HepG2 (cell line): ENCODE measurements around the gene LRATD1. TPM values are rescaled to one million over a fixed set of nuclear protein-coding genes. Genes with fewer than 3 reads are reported as not detected.

Source experiments
- KDM5B ChIP-seq: sonication (generic); formaldehyde crosslinking; IDR thresholded peaks from 2 replicates; pipeline ENCODE4 v1.4.0; 2020; ENCODE audit warnings: missing genetic modification reagents, mild to moderate bottlenecking, borderline replicate concordance
- KLF9 ChIP-seq: IDR thresholded peaks from 2 replicates; pipeline ENCODE4 v1.6.1; 2016; ENCODE audit warnings: low read depth
- NCOA5 ChIP-seq: sonication (generic); formaldehyde crosslinking; IDR thresholded peaks from 2 replicates; pipeline ENCODE4 v1.4.0; 2020; ENCODE audit warnings: missing genetic modification reagents
- RNF219 ChIP-seq: sonication (generic); formaldehyde crosslinking; IDR thresholded peaks from 2 replicates; pipeline ENCODE4 v1.5.0; 2020; ENCODE audit warnings: mild to moderate bottlenecking, missing genetic modification reagents
- SMARCC2 ChIP-seq: fragments of 450-650 bp; IDR thresholded peaks from 2 replicates; pipeline ENCODE4 v1.6.1; 2017; ENCODE audit warnings: antibody characterized with exemption, mild to moderate bottlenecking
- ZIK1 ChIP-seq: sonication (generic); formaldehyde crosslinking; IDR thresholded peaks from 2 replicates; pipeline ENCODE4 v1.5.0; 2020; ENCODE audit warnings: mild to moderate bottlenecking, low read depth, missing genetic modification reagents, borderline replicate concordance
- ZNF589 ChIP-seq: sonication (generic); formaldehyde crosslinking; conservative IDR thresholded peaks from 2 replicates; pipeline ENCODE4 v1.8.0; 2022; ENCODE audit warnings: mild to moderate bottlenecking, moderate library complexity, missing genetic modification reagents
- ZNF83 ChIP-seq: sonication (generic); formaldehyde crosslinking; IDR thresholded peaks from 2 replicates; pipeline ENCODE4 v1.4.0; 2020; ENCODE audit warnings: missing genetic modification reagents, mild to moderate bottlenecking, borderline replicate concordance
- polyA plus RNA-seq, 8 experiments: library from polyadenylated mRNA; depleted of rRNA in 3 of 8; stranded (reverse) in 7 of 8; unstranded in 1 of 8; fragments of >200 nt; fragmentation: Illumina TruSeq in 4 of 8; extraction: Trizol in 4 of 8; gene quantifications; 2 replicates each; pipeline versions ENCODE4 v1.2.1 to v1.2.3, GENCODE V29; 2011 to 2016; ENCODE audit warnings: low read depth in 4 of 8, missing spikeins in 1 of 8, mixed read lengths in 1 of 8; ENCODE audit not compliant: insufficient read depth in 1 of 8
- total RNA-seq, 5 experiments: library from RNA; depleted of rRNA; stranded (reverse); fragments of >200 nt; fragmentation: Illumina TruSeq; extraction: Trizol; gene quantifications; 2 replicates each; pipeline ENCODE4 v1.2.3, GENCODE V29; 2016; ENCODE audit warnings: low read depth in 1 of 5
- TF ChIP-seq, protein P1 (sequence below): sonication (generic); formaldehyde crosslinking; IDR thresholded peaks from 2 replicates; pipeline ENCODE4 v1.4.0; 2020; ENCODE audit warnings: mild to moderate bottlenecking, missing genetic modification reagents, borderline replicate concordance
- TF ChIP-seq, protein P2 (sequence below): sonication (generic); formaldehyde crosslinking; IDR thresholded peaks from 2 replicates; pipeline ENCODE4 v1.4.0; 2020; ENCODE audit warnings: missing genetic modification reagents, mild to moderate bottlenecking, borderline replicate concordance
- TF ChIP-seq, protein P3 (sequence below): sonication (generic); formaldehyde crosslinking; IDR thresholded peaks from 2 replicates; pipeline ENCODE4 v1.9.0; 2021; ENCODE audit warnings: missing genetic modification reagents, borderline replicate concordance

The LRATD1 gene
- total and polyA plus RNA-seq, 2 of the 13 experiments (the other 11 are each of a cell fraction or from before 2014, with no cell fraction given) = 0.07 TPM; not detected in 1

DNA sequence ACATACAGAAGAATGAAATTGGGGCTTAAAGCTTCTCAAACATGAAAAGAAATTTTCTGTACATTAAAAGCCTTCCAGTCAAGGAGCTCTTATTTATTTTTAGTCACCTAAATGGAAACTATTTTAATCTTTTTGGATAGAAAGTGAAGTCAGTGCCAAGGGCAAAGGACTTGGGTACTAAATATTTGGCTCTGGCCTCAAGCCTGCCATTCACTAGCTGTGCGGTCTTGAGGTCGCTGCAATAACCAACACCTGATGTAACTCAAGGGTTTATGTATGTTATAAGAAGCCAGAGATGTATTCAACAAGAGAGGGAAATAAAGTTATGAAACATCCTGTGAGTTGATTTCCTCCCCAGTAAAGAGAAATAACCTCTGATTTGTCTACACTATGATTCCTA lies 49.5 kb upstream of the LRATD1 start (continued):
- TF ChIP-seq, protein P1, sequence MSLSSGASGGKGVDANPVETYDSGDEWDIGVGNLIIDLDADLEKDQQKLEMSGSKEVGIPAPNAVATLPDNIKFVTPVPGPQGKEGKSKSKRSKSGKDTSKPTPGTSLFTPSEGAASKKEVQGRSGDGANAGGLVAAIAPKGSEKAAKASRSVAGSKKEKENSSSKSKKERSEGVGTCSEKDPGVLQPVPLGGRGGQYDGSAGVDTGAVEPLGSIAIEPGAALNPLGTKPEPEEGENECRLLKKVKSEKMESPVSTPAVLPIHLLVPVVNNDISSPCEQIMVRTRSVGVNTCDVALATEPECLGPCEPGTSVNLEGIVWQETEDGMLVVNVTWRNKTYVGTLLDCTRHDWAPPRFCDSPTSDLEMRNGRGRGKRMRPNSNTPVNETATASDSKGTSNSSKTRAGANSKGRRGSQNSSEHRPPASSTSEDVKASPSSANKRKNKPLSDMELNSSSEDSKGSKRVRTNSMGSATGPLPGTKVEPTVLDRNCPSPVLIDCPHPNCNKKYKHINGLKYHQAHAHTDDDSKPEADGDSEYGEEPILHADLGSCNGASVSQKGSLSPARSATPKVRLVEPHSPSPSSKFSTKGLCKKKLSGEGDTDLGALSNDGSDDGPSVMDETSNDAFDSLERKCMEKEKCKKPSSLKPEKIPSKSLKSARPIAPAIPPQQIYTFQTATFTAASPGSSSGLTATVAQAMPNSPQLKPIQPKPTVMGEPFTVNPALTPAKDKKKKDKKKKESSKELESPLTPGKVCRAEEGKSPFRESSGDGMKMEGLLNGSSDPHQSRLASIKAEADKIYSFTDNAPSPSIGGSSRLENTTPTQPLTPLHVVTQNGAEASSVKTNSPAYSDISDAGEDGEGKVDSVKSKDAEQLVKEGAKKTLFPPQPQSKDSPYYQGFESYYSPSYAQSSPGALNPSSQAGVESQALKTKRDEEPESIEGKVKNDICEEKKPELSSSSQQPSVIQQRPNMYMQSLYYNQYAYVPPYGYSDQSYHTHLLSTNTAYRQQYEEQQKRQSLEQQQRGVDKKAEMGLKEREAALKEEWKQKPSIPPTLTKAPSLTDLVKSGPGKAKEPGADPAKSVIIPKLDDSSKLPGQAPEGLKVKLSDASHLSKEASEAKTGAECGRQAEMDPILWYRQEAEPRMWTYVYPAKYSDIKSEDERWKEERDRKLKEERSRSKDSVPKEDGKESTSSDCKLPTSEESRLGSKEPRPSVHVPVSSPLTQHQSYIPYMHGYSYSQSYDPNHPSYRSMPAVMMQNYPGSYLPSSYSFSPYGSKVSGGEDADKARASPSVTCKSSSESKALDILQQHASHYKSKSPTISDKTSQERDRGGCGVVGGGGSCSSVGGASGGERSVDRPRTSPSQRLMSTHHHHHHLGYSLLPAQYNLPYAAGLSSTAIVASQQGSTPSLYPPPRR (CRISPR knock-in tag) = no peak
- TF ChIP-seq, protein P2, sequence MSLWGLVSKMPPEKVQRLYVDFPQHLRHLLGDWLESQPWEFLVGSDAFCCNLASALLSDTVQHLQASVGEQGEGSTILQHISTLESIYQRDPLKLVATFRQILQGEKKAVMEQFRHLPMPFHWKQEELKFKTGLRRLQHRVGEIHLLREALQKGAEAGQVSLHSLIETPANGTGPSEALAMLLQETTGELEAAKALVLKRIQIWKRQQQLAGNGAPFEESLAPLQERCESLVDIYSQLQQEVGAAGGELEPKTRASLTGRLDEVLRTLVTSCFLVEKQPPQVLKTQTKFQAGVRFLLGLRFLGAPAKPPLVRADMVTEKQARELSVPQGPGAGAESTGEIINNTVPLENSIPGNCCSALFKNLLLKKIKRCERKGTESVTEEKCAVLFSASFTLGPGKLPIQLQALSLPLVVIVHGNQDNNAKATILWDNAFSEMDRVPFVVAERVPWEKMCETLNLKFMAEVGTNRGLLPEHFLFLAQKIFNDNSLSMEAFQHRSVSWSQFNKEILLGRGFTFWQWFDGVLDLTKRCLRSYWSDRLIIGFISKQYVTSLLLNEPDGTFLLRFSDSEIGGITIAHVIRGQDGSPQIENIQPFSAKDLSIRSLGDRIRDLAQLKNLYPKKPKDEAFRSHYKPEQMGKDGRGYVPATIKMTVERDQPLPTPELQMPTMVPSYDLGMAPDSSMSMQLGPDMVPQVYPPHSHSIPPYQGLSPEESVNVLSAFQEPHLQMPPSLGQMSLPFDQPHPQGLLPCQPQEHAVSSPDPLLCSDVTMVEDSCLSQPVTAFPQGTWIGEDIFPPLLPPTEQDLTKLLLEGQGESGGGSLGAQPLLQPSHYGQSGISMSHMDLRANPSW = no peak
- no peak for TF ChIP-seq NCOA5 (CRISPR knock-in tag)
- TF ChIP-seq KLF9 (CRISPR knock-in tag) = no peak
- TF ChIP-seq ZIK1 (CRISPR knock-in tag) = no peak
- no peak for TF ChIP-seq KDM5B (CRISPR knock-in tag)
- TF ChIP-seq ZNF589 (CRISPR knock-in tag) = no peak
- TF ChIP-seq, protein P3, sequence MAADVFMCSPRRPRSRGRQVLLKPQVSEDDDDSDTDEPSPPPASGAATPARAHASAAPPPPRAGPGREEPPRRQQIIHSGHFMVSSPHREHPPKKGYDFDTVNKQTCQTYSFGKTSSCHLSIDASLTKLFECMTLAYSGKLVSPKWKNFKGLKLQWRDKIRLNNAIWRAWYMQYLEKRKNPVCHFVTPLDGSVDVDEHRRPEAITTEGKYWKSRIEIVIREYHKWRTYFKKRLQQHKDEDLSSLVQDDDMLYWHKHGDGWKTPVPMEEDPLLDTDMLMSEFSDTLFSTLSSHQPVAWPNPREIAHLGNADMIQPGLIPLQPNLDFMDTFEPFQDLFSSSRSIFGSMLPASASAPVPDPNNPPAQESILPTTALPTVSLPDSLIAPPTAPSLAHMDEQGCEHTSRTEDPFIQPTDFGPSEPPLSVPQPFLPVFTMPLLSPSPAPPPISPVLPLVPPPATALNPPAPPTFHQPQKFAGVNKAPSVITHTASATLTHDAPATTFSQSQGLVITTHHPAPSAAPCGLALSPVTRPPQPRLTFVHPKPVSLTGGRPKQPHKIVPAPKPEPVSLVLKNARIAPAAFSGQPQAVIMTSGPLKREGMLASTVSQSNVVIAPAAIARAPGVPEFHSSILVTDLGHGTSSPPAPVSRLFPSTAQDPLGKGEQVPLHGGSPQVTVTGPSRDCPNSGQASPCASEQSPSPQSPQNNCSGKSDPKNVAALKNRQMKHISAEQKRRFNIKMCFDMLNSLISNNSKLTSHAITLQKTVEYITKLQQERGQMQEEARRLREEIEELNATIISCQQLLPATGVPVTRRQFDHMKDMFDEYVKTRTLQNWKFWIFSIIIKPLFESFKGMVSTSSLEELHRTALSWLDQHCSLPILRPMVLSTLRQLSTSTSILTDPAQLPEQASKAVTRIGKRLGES (CRISPR knock-in tag) = no peak
- no peak for TF ChIP-seq SMARCC2
- no peak for TF ChIP-seq RNF219 (CRISPR knock-in tag)
- TF ChIP-seq ZNF83 (CRISPR knock-in tag) = no peak
